ENCODE data around the gene SVIL. TPM values are rescaled to one million over a fixed set of nuclear protein-coding genes. Genes with fewer than 3 reads are reported as not detected.
"Not testable (repeated sequence)": the region's sequence is repeated elsewhere in the genome, so short reads cannot be mapped to it uniquely, and the experiment has no call there.

Gene SVIL
- total RNA-seq, 2 experiments from 2014 or later = 0.47 to 1.5 TPM

DNA sequence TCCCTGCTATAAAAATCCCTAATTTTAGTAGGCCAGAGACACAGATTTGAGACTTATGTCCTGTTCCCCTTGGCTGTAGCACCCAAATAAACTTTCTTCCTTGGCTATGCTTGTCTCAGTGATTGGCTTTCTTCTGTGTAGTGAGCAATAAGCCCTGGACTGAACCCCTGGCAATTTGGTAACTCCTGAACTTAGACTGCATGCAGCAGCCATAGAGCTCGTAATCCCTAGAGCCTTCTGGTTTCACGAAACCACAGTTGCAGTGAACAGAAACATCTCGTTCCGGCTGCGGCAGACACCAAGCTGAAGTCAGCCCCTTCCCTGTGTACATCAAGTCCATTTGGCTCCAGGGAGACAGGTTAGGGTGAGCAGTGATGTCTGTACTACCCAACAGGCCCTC lies 173.7 kb downstream of the SVIL start:
- no peak overlapping the region for H2AFZ ChIP-seq (ENCODE audit: low read length)
- H3K4me1 ChIP-seq (ENCODE audit: insufficient read depth, low read length, poor library complexity, severe bottlenecking) = no peaks in the 10 kb centered on the region
- no peaks in the 10 kb centered on the region for H3K9me2 ChIP-seq (ENCODE audit: insufficient read depth, low read length)
- ChIA-PET CTCF (ENCODE audit: unreplicated experiment) (no interaction called here), POLR2A (interaction anchor here (0.6 kb wide), 1 partner anchor 871 kb away, joined by 3 read pairs; no protein-coding TSS in a partner anchor)
- no peak overlapping the region for H3K4me3 ChIP-seq (ENCODE audit: low read depth, low read length, poor library complexity, severe bottlenecking)
- H3K79me2 ChIP-seq (ENCODE audit: insufficient read depth, low read depth, low read length) = no peaks in the 10 kb centered on the region
- no peak for TF ChIP-seq EZH2phosphoT487 (IDR thresholded peaks at IDR 0.05; ENCODE audit: borderline replicate concordance, low read depth, low read length)
- TF ChIP-seq CTCF (conservative IDR thresholded peaks at IDR 0.05; ENCODE audit: low read length) = no peak
- no peak overlapping the region for H3K27ac ChIP-seq (ENCODE audit: low read depth, low read length, poor library complexity, severe bottlenecking)
- no peak overlapping the region for H3K4me2 ChIP-seq (ENCODE audit: low read length)
- H3K36me3 ChIP-seq (ENCODE audit: insufficient read depth, low read length) = no peaks in the 10 kb centered on the region; the same call in 1 of the 2 replicates
- BruUV-seq (replicated peaks) = no TSS peak
- no peaks in the 10 kb centered on the region for H3K9me3 ChIP-seq (ENCODE audit: low read length)
- no peak for DNase-seq (ENCODE audit: low spot score)
- no peaks in the 10 kb centered on the region for H4K20me1 ChIP-seq (ENCODE audit: insufficient read depth, low read length)
- intact Hi-C loops (cut with micrococcal nuclease; ENCODE audit: unreplicated experiment) = no loop called here

DNA sequence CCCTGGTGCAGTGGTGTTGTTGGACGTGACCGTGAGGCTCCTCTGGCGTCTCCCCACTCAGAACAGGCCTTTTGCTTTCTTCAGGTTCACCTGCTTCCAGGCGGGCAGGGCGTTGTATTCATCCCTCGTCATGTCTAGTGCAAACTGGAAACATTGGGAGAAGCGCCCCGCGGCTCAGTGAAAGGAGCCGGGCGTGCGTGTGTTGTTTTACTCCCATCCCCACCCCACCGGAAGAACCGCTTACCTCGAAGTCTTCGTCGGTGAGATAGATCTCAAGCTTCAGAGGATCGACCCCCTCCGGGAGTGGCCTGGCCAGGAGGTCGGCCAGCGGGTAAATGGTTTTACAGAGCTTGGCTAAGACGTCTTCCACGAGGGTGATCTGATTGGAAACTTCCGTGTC lies 176.6 kb downstream of the SVIL start:
- BruUV-seq (replicated peaks); CTCF ChIA-PET (ENCODE audit: unreplicated experiment); intact Hi-C loops (cut with micrococcal nuclease; ENCODE audit: unreplicated experiment); H3K36me3 ChIP-seq (ENCODE audit: insufficient read depth, low read length); H3K4me1 ChIP-seq (ENCODE audit: insufficient read depth, low read length, poor library complexity, severe bottlenecking); H3K27ac ChIP-seq (ENCODE audit: low read depth, low read length, poor library complexity, severe bottlenecking); H4K20me1 ChIP-seq (ENCODE audit: insufficient read depth, low read length); H3K4me2 ChIP-seq (ENCODE audit: low read length); H3K9me2 ChIP-seq (ENCODE audit: insufficient read depth, low read length); H2AFZ ChIP-seq (ENCODE audit: low read length); H3K9me3 ChIP-seq (ENCODE audit: low read length); H3K79me2 ChIP-seq (ENCODE audit: insufficient read depth, low read depth, low read length); H3K4me3 ChIP-seq (ENCODE audit: low read depth, low read length, poor library complexity, severe bottlenecking); DNase-seq (ENCODE audit: low spot score): not testable (repeated sequence)
- POLR2A ChIA-PET = interaction anchor here (0.6 kb wide), 1 partner anchor 20 kb away, joined by 4 read pairs; no protein-coding TSS in a partner anchor

- ChIA-PET POLR2A (no interaction called here), CTCF (ENCODE audit: unreplicated experiment) (no interaction called here)
- intact Hi-C loops (cut with micrococcal nuclease; ENCODE audit: unreplicated experiment) = no loop called here
- Histone ChIP-seq H4K20me1 (ENCODE audit: insufficient read depth, low read length) (no peaks in the 10 kb centered on the region), H3K27ac (ENCODE audit: low read depth, low read length, poor library complexity, severe bottlenecking) (no peak overlapping the region), H3K36me3 (ENCODE audit: insufficient read depth, low read length) (no peaks in the 10 kb centered on the region), H3K9me3 (ENCODE audit: low read length) (no peaks in the 10 kb centered on the region), H2AFZ (ENCODE audit: low read length) (no peak overlapping the region), H3K79me2 (ENCODE audit: insufficient read depth, low read depth, low read length) (no peaks in the 10 kb centered on the region), H3K4me3 (ENCODE audit: low read depth, low read length, poor library complexity, severe bottlenecking) (no peak overlapping the region), H3K9me2 (ENCODE audit: insufficient read depth, low read length) (no peaks in the 10 kb centered on the region), H3K4me2 (ENCODE audit: low read length) (no peak overlapping the region), H3K4me1 (ENCODE audit: insufficient read depth, low read length, poor library complexity, severe bottlenecking) (no peaks in the 10 kb centered on the region)
- TF ChIP-seq EZH2phosphoT487 (IDR thresholded peaks at IDR 0.05; ENCODE audit: borderline replicate concordance, low read depth, low read length) = no peak
- no peak for TF ChIP-seq CTCF (conservative IDR thresholded peaks at IDR 0.05; ENCODE audit: low read length)
- BruUV-seq (replicated peaks) = no TSS peak
- no peak for DNase-seq (ENCODE audit: low spot score)
These were observed 179.7 kb downstream of the SVIL start for GRCh38 chr10:29455095-29455494.
